MM.1S (cell line): ENCODE data around the gene PGS1.

ENCODE experiments used
- CTCF ChIP-seq: fragments of 300-600 bp; sonication (generic); IDR thresholded peaks from 2 replicates; pipeline ENCODE4 v1.5.1; 2016; ENCODE audit warnings: antibody characterized with exemption, low read length, mixed read lengths
- EZH2 ChIP-seq: fragments of 300-600 bp; sonication (generic); optimal IDR thresholded peaks from 2 replicates; pipeline ENCODE3; 2017; ENCODE audit warnings: low read depth, mild to moderate bottlenecking, antibody characterized with exemption, low read length, mixed read lengths
- EZH2phosphoT487 ChIP-seq: fragments of 300-600 bp; sonication (generic); IDR thresholded peaks from 2 replicates; pipeline ENCODE4 v1.6.1; 2018; ENCODE audit warnings: antibody characterized with exemption, low read length

- no peak for TF ChIP-seq CTCF
- no peak for TF ChIP-seq EZH2
- no peak for TF ChIP-seq EZH2phosphoT487
Observed at GRCh38 chr17:78422872-78423588, 44.6 kb downstream of the PGS1 start.
